ENCODE data around the gene CCDC82.

The CCDC82 gene

GRCh38 chr11:96367342-96367741, 22.4 kb downstream of the CCDC82 start:
- DNase-seq = no peak
- intact Hi-C loops (cut with DNase I) = no loop called here

- intact Hi-C loops (cut with DNase I) = no loop called here
- no peak for DNase-seq
Observed at GRCh38 chr11:96366024-96366423, 23.7 kb downstream of the CCDC82 start.

GRCh38 chr11:96365493-96365892, 24.2 kb downstream of the CCDC82 start:
- DNase-seq = no peak
- intact Hi-C loops (cut with DNase I) = no loop called here

GRCh38 chr11:96361778-96362177, 27.9 kb downstream of the CCDC82 start:
- intact Hi-C loops (cut with DNase I) = no loop called here
- DNase-seq = no peak

- intact Hi-C loops (cut with DNase I) = no loop called here
- no peak for DNase-seq
Observed at GRCh38 chr11:96358321-96358720, 31.4 kb downstream of the CCDC82 start.

GRCh38 chr11:96357794-96358193, 31.9 kb downstream of the CCDC82 start:
- no peak for DNase-seq
- intact Hi-C loops (cut with DNase I) = no loop called here

- intact Hi-C loops (cut with DNase I) = no loop called here
- no peak for DNase-seq
Observed at GRCh38 chr11:96356848-96357247, 32.9 kb downstream of the CCDC82 start.

- peak; percentile 87 to 99 (median 95) for DNase-seq
- intact Hi-C loops (cut with DNase I) = loop anchor here (5.0 kb wide), 2 partner anchors 101 to 291 kb away; no protein-coding TSS in a partner anchor
Observed at GRCh38 chr11:96342961-96343711, 46.6 kb downstream of the CCDC82 start, which contains the start of gene MAML2. MAML2 (minus strand) TSS chr11:96343195; CDS start chr11:96341895, 1,300 bp downstream.

GRCh38 chr11:96342014-96342960, 47.4 kb downstream of the CCDC82 start:
- intact Hi-C loops (cut with DNase I) = loop anchor here (5.0 kb wide), 2 partner anchors 100 to 290 kb away; no protein-coding TSS in a partner anchor
- peak in 1 of 42 donors; percentile 1 for DNase-seq

- intact Hi-C loops (cut with DNase I) = loop anchor here (5.0 kb wide), 2 partner anchors 99 to 289 kb away; no protein-coding TSS in a partner anchor
- DNase-seq = peak in 39 of 42 donors; percentile 21 to 77 (median 53)
Observed at GRCh38 chr11:96341211-96342013, 48.3 kb downstream of the CCDC82 start.

GRCh38 chr11:96340555-96340885, 49.2 kb downstream of the CCDC82 start:
- intact Hi-C loops (cut with DNase I) = loop anchor here (5.0 kb wide), 2 partner anchors 98 to 288 kb away; no protein-coding TSS in a partner anchor
- no peak for DNase-seq

- peak in 20 of 42 donors; percentile 7 to 70 (median 34) for DNase-seq
- intact Hi-C loops (cut with DNase I) = loop anchor here (5.0 to 10.0 kb wide), 3 partner anchors 75 to 288 kb away; no protein-coding TSS in a partner anchor
Observed at GRCh38 chr11:96339706-96340554, 49.8 kb downstream of the CCDC82 start.

GRCh38 chr11:96338910-96339705, 50.6 kb downstream of the CCDC82 start:
- DNase-seq = peak; percentile 60 to 92 (median 80)
- intact Hi-C loops (cut with DNase I) = loop anchor here (10.0 kb wide), 1 partner anchor 74 kb away; no protein-coding TSS in a partner anchor

- peak in 14 of 42 donors; percentile 18 to 66 (median 34) for DNase-seq
- intact Hi-C loops (cut with DNase I) = loop anchor here (10.0 kb wide), 1 partner anchor 73 kb away; no protein-coding TSS in a partner anchor
Observed at GRCh38 chr11:96337541-96338431, 51.9 kb downstream of the CCDC82 start.

- intact Hi-C loops (cut with DNase I) = loop anchor here (10.0 kb wide), 1 partner anchor 71 kb away; no protein-coding TSS in a partner anchor
- no peak for DNase-seq
Observed at GRCh38 chr11:96335388-96335787, 54.3 kb downstream of the CCDC82 start.

- intact Hi-C loops (cut with DNase I) = loop anchor here (10.0 kb wide), 1 partner anchor 69 kb away; no protein-coding TSS in a partner anchor
- DNase-seq = no peak
Observed at GRCh38 chr11:96334219-96334618, 55.5 kb downstream of the CCDC82 start.

All from head of caudate nucleus (tissue), 42 donors.